GM12865 (cell line): ENCODE measurements around the gene DAAM2.

Source experiments
- DNase-seq: peaks from one replicate; pipeline ENCODE4 v3.0.0; 2010; ENCODE audit warnings: low read depth
- H3K4me3 ChIP-seq: 2 replicates; pipeline ENCODE4 v1.5.1; 2011; ENCODE audit warnings: mild to moderate bottlenecking, low read depth, low read length, control low read depth
- CTCF ChIP-seq: IDR thresholded peaks from 2 replicates; pipeline ENCODE4 v1.5.1; 2011; ENCODE audit warnings: low read length, control low read depth, low read depth, inconsistent platforms; ENCODE audit not compliant: insufficient read depth; ENCODE audit errors: missing control alignments

The DAAM2 gene

GRCh38 chr6:39815356-39815755, 23.2 kb downstream of the DAAM2 start:
- no peak overlapping the region for H3K4me3 ChIP-seq
- no peak for TF ChIP-seq CTCF
- no peak for DNase-seq

GRCh38 chr6:39816747-39817146, 24.6 kb downstream of the DAAM2 start:
- no peak for TF ChIP-seq CTCF
- no peak for DNase-seq

GRCh38 chr6:39818695-39819094, 26.5 kb downstream of the DAAM2 start:
- no peak for DNase-seq
- H3K4me3 ChIP-seq: no peak overlapping the region
- TF ChIP-seq CTCF: no peak

More at GRCh38 chr6:39816747-39817146, 24.6 kb downstream of the DAAM2 start:
- no peak overlapping the region for H3K4me3 ChIP-seq

- DNase-seq: no peak
- no peak overlapping the region for H3K4me3 ChIP-seq
- TF ChIP-seq CTCF: no peak
Observed at GRCh38 chr6:39819228-39819627, 27.1 kb downstream of the DAAM2 start.

- no peak for TF ChIP-seq CTCF
- no peak overlapping the region for H3K4me3 ChIP-seq
- DNase-seq: no peak
Observed at GRCh38 chr6:39819676-39820075, 27.5 kb downstream of the DAAM2 start.

- H3K4me3 ChIP-seq: no peak overlapping the region
- TF ChIP-seq CTCF: no peak
- DNase-seq: no peak
Observed at GRCh38 chr6:39820553-39820952, 28.4 kb downstream of the DAAM2 start.

- no peak for DNase-seq
- TF ChIP-seq CTCF: no peak
- H3K4me3 ChIP-seq: no peak overlapping the region
Observed at GRCh38 chr6:39821046-39821740, 29.0 kb downstream of the DAAM2 start.
